HG02885 (cell line): ENCODE results near the gene CAPN11.

Experiments
- ATAC-seq: cut with Tn5 transposase; IDR thresholded peaks from one replicate; pipeline ENCODE4 v1.9.1; 2021; ENCODE audit warnings: mild to moderate bottlenecking; ENCODE audit not compliant: unreplicated experiment, poor library complexity

CAPN11 gene

GRCh38 chr6:44152109-44152461 lies 6.5 kb upstream of the CAPN11 start:
- no peak for ATAC-seq

GRCh38 chr6:44152533-44152932 lies 6.1 kb upstream of the CAPN11 start:
- ATAC-seq: no peak

GRCh38 chr6:44154067-44154466 lies 4.6 kb upstream of the CAPN11 start:
- ATAC-seq: no peak

- no peak for ATAC-seq
Observed at GRCh38 chr6:44156494-44157151, 2.0 kb upstream of the CAPN11 start.

- no peak for ATAC-seq
Observed at GRCh38 chr6:44157152-44157521, 1.5 kb upstream of the CAPN11 start.

GRCh38 chr6:44161997-44162338 lies 3.3 kb downstream of the CAPN11 start:
- no peak for ATAC-seq

- no peak for ATAC-seq
Observed at GRCh38 chr6:44162876-44163625, 4.4 kb downstream of the CAPN11 start.

GRCh38 chr6:44166116-44166515 lies 7.5 kb downstream of the CAPN11 start:
- no peak for ATAC-seq

- ATAC-seq: no peak
Observed at GRCh38 chr6:44166591-44167184, 8.1 kb downstream of the CAPN11 start.

- no peak for ATAC-seq
Observed at GRCh38 chr6:44167567-44167966, 8.9 kb downstream of the CAPN11 start.

GRCh38 chr6:44169154-44169553 lies 10.5 kb downstream of the CAPN11 start:
- no peak for ATAC-seq

GRCh38 chr6:44169886-44170570 lies 11.4 kb downstream of the CAPN11 start:
- no peak for ATAC-seq

GRCh38 chr6:44171899-44172546 lies 13.4 kb downstream of the CAPN11 start:
- no peak for ATAC-seq

- ATAC-seq: peak; percentile 80
Observed at GRCh38 chr6:44172731-44173500, 14.3 kb downstream of the CAPN11 start.

- ATAC-seq: no peak
Observed at GRCh38 chr6:44176130-44176761, 17.6 kb downstream of the CAPN11 start.

- ATAC-seq: peak; percentile 54
Observed at GRCh38 chr6:44176762-44177509, 18.3 kb downstream of the CAPN11 start.

GRCh38 chr6:44177691-44178423 lies 19.2 kb downstream of the CAPN11 start:
- no peak for ATAC-seq

GRCh38 chr6:44178424-44179071 lies 19.9 kb downstream of the CAPN11 start:
- ATAC-seq: no peak
